Adipocyte (in vitro differentiated cells): ENCODE measurements around the gene MS4A1.
"Not testable (repeated sequence)": the region's sequence is repeated elsewhere in the genome, so short reads cannot be mapped to it uniquely, and the experiment has no call there.

ENCODE experiments used
- DNase-seq: peaks from one replicate; pipeline ENCODE4 v3.0.0-alpha.2; 2015; ENCODE audit warnings: low read depth
- H3K27me3 ChIP-seq: replicated peaks from 2 replicates; pipeline ENCODE4 v1.7.0; 2013; ENCODE audit warnings: mild to moderate bottlenecking, low read length, moderate library complexity; ENCODE audit not compliant: control insufficient read depth, insufficient read depth
- H3K36me3 ChIP-seq: 2 replicates; pipeline ENCODE4 v1.7.0; 2013; ENCODE audit warnings: low read length, mild to moderate bottlenecking, moderate library complexity; ENCODE audit not compliant: control insufficient read depth, insufficient read depth, severe bottlenecking
- H3K4me1 ChIP-seq: 2 replicates; pipeline ENCODE4 v1.7.0; 2013; ENCODE audit warnings: mild to moderate bottlenecking, low read length, moderate library complexity; ENCODE audit not compliant: control insufficient read depth, insufficient read depth
- H3K4me3 ChIP-seq: 2 replicates; pipeline ENCODE4 v1.7.0; 2013; ENCODE audit warnings: mild to moderate bottlenecking, low read length, moderate library complexity
- H3K9ac ChIP-seq: 2 replicates; pipeline ENCODE4 v1.7.0; 2013; ENCODE audit warnings: mild to moderate bottlenecking, low read length, moderate library complexity
- H3K9me3 ChIP-seq: 2 replicates; pipeline ENCODE4 v1.7.0; 2013; ENCODE audit warnings: mild to moderate bottlenecking, low read length, moderate library complexity; ENCODE audit not compliant: control insufficient read depth

The MS4A1 gene

GRCh38 chr11:60502221-60502775 is 46.7 kb downstream of the MS4A1 start:
- Histone ChIP-seq H3K36me3 (no peaks in the 10 kb centered on the region), H3K4me3 (no peak overlapping the region), H3K9ac (no peak overlapping the region), H3K9me3 (peaks cover 3% of the 10 kb centered on the region), H3K27me3 (no peaks in the 10 kb centered on the region), H3K4me1 (no peaks in the 10 kb centered on the region)
- DNase-seq, result no peak

GRCh38 chr11:60504219-60504905 is 48.7 kb downstream of the MS4A1 start:
- Histone ChIP-seq H3K4me3 (no peak overlapping the region), H3K36me3 (no peaks in the 10 kb centered on the region), H3K27me3 (no peaks in the 10 kb centered on the region), H3K9ac (no peak overlapping the region), H3K9me3 (peaks cover 3% of the 10 kb centered on the region), H3K4me1 (no peaks in the 10 kb centered on the region)
- DNase-seq, result no peak

GRCh38 chr11:60509609-60510008 is 54.0 kb downstream of the MS4A1 start:
- not testable (repeated sequence) for H3K9me3 ChIP-seq, H3K4me1 ChIP-seq

GRCh38 chr11:60510209-60510608 is 54.6 kb downstream of the MS4A1 start:
- H3K36me3 ChIP-seq, H3K27me3 ChIP-seq, H3K9me3 ChIP-seq, H3K4me3 ChIP-seq, DNase-seq, H3K4me1 ChIP-seq, H3K9ac ChIP-seq: not testable (repeated sequence)

More at GRCh38 chr11:60509609-60510008, 54.0 kb downstream of the MS4A1 start:
- DNase-seq, H3K9ac ChIP-seq, H3K27me3 ChIP-seq, H3K4me3 ChIP-seq, H3K36me3 ChIP-seq: not testable (repeated sequence)

GRCh38 chr11:60511393-60511792 is 55.7 kb downstream of the MS4A1 start:
- no peaks in the 10 kb centered on the region for H3K36me3 ChIP-seq

GRCh38 chr11:60512651-60513225 is 57.1 kb downstream of the MS4A1 start:
- Histone ChIP-seq H3K9ac (no peak overlapping the region), H3K36me3 (no peaks in the 10 kb centered on the region), H3K4me1 (no peaks in the 10 kb centered on the region), H3K27me3 (no peaks in the 10 kb centered on the region), H3K9me3 (no peaks in the 10 kb centered on the region), H3K4me3 (no peak overlapping the region)
- DNase-seq, result no peak

More at GRCh38 chr11:60511393-60511792, 55.7 kb downstream of the MS4A1 start:
- no peak overlapping the region for H3K4me3 ChIP-seq
- H3K9ac ChIP-seq, result no peak overlapping the region
- H3K9me3 ChIP-seq, result no peaks in the 10 kb centered on the region
- no peaks in the 10 kb centered on the region for H3K27me3 ChIP-seq
- DNase-seq, result no peak
- no peaks in the 10 kb centered on the region for H3K4me1 ChIP-seq

- no peak overlapping the region for H3K4me3 ChIP-seq
- H3K4me1 ChIP-seq, result no peaks in the 10 kb centered on the region
- no peaks in the 10 kb centered on the region for H3K9me3 ChIP-seq
- H3K27me3 ChIP-seq, result no peaks in the 10 kb centered on the region
- no peaks in the 10 kb centered on the region for H3K36me3 ChIP-seq
- DNase-seq, result no peak
- no peak overlapping the region for H3K9ac ChIP-seq
Observed at GRCh38 chr11:60513496-60514460, 58.1 kb downstream of the MS4A1 start.

GRCh38 chr11:60515144-60515855 is 59.7 kb downstream of the MS4A1 start, which contains the start of gene MS4A13:
TSS of gene MS4A13 (plus strand) at chr11:60515392. CDS start at chr11:60518084, 2,692 bp downstream.
- no peaks in the 10 kb centered on the region for H3K4me1 ChIP-seq
- H3K9me3 ChIP-seq, result no peaks in the 10 kb centered on the region
- H3K27me3 ChIP-seq, result no peaks in the 10 kb centered on the region
- DNase-seq, result no peak
- H3K36me3 ChIP-seq, result no peaks in the 10 kb centered on the region
- no peak within 1 kb of the TSS for H3K4me3 ChIP-seq
- H3K9ac ChIP-seq, result no peak within 1 kb of the TSS
